GM21723 (cell line): ENCODE data around the gene PIK3CG.
"Not testable (repeated sequence)": the region's sequence is repeated elsewhere in the genome, so short reads cannot be mapped to it uniquely, and the experiment has no call there.

Experiments used
- ATAC-seq: cut with Tn5 transposase; IDR thresholded peaks from one replicate; pipeline ENCODE4 v1.9.1; 2021; ENCODE audit warnings: mild to moderate bottlenecking, moderate library complexity; ENCODE audit not compliant: unreplicated experiment

Gene PIK3CG

GRCh38 chr7:106885652-106886051, 20.6 kb downstream of the PIK3CG start:
- no peak for ATAC-seq

- ATAC-seq = peak; percentile 84
Observed at GRCh38 chr7:106887421-106887820, 22.3 kb downstream of the PIK3CG start.

- no peak for ATAC-seq
Observed at GRCh38 chr7:106888204-106888603, 23.1 kb downstream of the PIK3CG start.

- no peak for ATAC-seq
Observed at GRCh38 chr7:106890952-106891351, 25.9 kb downstream of the PIK3CG start.

GRCh38 chr7:106891548-106892410, 26.7 kb downstream of the PIK3CG start:
- ATAC-seq = no peak

- ATAC-seq = no peak
Observed at GRCh38 chr7:106893591-106893990, 28.5 kb downstream of the PIK3CG start.

GRCh38 chr7:106895246-106895864, 30.3 kb downstream of the PIK3CG start:
- ATAC-seq = peak; percentile 96

- ATAC-seq = no peak
Observed at GRCh38 chr7:106896231-106896630, 31.1 kb downstream of the PIK3CG start.

- not testable (repeated sequence) for ATAC-seq
Observed at GRCh38 chr7:106897553-106897952, 32.5 kb downstream of the PIK3CG start.

GRCh38 chr7:106898967-106899366, 33.9 kb downstream of the PIK3CG start:
- ATAC-seq = not testable (repeated sequence)

GRCh38 chr7:106901828-106902441, 36.9 kb downstream of the PIK3CG start:
- ATAC-seq = no peak

- ATAC-seq = no peak
Observed at GRCh38 chr7:106905734-106906133, 40.7 kb downstream of the PIK3CG start.

GRCh38 chr7:106911959-106912358, 46.9 kb downstream of the PIK3CG start:
- no peak for ATAC-seq

- no peak for ATAC-seq
Observed at GRCh38 chr7:106914018-106914607, 49.0 kb downstream of the PIK3CG start.

GRCh38 chr7:106915407-106915806, 50.3 kb downstream of the PIK3CG start:
- ATAC-seq = no peak

- peak; percentile 98 for ATAC-seq
Observed at GRCh38 chr7:106915873-106916272, 50.8 kb downstream of the PIK3CG start.

- no peak for ATAC-seq
Observed at GRCh38 chr7:106916679-106917078, 51.6 kb downstream of the PIK3CG start.

- no peak for ATAC-seq
Observed at GRCh38 chr7:106918991-106919390, 53.9 kb downstream of the PIK3CG start.

- not testable (repeated sequence) for ATAC-seq
Observed at GRCh38 chr7:106924468-106924867, 59.4 kb downstream of the PIK3CG start.

- no peak for ATAC-seq
Observed at GRCh38 chr7:106926892-106927291, 61.8 kb downstream of the PIK3CG start.

GRCh38 chr7:106927536-106927935, 62.5 kb downstream of the PIK3CG start:
- ATAC-seq = no peak
